Superior temporal gyrus (tissue), 1 donor: ENCODE data around the gene CDR2L.
"Not testable (repeated sequence)": the region's sequence is repeated elsewhere in the genome, so short reads cannot be mapped to it uniquely, and the experiment has no call there.

Experiments used
- DNase-seq: peaks from one replicate; pipeline ENCODE4 v3.0.0-alpha.2; 2016; ENCODE audit errors: extremely low spot score

CDR2L gene

DNA sequence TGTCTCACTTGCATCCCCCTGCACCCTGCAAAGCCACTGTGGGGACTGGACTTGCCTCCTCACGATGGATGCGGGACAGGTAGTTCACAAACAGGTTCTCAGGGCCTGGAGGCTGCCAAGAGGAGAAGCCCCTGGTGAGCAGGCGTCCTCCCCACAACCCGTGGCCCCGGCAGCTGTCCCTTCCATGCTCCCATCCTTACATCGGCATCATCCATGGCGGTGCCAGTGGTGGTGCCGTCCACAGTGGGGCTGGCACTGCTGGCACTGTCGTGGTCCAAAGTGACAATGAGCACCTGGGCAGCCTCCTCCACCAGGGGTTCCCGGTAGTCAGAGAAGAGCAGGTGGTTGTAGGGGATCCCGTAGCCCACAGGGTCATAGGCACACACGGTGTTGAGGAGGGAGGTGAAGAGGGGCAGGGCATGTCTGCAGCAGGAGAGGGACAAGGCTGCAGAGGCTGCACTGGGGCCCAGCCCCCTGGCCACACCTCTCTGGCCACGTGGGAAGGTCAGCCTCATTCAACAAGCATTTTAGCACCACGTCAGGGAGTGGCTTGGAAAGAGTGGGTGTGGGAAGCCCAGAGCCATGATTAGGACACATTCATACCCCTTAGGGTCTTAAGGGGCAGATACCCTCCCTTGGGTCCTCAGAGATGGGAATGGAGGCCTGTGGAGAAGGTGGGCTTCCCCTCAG is 27.5 kb upstream of the CDR2L start:
- DNase-seq = no peak

DNA sequence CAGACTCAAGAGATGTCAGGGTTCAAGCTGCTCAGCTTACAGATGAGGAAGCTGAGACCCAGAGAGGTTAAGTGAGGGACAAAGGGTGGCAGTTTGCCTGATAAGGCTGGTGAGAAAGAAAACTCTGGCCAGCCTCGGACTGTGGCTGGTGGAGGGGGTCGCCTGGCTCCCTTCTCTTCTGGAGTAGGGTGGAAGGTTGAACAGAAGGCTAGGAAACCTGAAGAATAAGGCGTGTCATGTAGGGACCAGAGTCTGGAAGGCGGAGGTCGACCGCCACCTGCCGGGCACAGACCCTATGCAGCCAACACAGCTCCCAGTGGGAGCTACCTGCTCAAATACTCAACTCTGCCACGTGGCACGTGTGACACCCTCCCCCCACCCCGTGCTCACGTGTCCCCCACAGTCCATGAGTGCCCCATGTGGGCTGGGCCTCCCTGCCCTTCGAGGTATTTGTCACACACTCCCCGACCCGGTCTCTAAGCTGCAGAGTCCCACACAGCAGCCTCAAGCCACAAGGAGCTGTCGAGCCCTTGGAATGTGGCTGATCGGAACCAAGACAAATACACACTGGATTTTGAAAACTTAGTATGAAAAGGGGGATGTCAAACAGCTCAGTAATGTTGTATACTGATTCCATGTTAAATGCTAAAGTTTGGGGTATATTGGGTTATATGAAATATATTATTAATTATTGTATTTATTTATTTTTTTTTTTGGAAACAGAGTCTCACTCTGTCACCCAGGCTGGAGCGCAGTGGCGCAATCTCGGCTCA is 26.7 kb upstream of the CDR2L start:
- DNase-seq = no peak

DNA sequence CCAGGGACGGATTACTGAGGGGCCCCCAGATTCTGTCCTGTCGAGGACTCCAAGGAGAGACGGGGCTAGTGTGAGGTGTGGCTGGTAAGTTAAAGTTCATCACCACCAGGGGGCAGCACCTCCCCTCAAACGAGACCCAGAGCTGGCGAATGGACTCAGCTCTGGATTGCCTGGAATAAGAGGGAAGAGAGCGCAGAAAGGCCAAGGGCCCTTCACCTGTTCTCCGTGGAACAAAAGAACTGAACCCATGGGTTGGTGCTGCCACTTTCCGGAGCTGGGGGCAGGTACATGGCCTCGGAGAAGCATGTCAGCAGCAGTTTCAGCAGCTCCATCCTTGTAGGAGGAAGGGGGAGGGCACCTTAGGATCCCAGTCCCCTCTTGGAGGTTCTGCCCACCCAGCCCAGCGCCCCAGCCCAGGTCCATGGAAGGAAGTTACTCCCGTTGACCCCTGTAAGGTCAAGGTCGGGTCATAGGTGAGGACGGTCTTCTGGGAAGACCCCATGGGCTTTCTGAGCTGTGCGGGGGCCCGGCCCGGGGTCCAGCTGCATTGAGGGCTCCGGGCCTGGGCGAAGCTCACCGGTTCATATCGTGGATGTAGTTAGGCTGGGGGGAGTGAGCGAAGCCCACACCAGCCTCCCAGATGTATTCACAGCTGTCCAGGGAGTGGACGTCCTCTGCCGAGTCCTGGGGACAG is 25.6 kb upstream of the CDR2L start:
- peak; percentile 95 for DNase-seq

DNA sequence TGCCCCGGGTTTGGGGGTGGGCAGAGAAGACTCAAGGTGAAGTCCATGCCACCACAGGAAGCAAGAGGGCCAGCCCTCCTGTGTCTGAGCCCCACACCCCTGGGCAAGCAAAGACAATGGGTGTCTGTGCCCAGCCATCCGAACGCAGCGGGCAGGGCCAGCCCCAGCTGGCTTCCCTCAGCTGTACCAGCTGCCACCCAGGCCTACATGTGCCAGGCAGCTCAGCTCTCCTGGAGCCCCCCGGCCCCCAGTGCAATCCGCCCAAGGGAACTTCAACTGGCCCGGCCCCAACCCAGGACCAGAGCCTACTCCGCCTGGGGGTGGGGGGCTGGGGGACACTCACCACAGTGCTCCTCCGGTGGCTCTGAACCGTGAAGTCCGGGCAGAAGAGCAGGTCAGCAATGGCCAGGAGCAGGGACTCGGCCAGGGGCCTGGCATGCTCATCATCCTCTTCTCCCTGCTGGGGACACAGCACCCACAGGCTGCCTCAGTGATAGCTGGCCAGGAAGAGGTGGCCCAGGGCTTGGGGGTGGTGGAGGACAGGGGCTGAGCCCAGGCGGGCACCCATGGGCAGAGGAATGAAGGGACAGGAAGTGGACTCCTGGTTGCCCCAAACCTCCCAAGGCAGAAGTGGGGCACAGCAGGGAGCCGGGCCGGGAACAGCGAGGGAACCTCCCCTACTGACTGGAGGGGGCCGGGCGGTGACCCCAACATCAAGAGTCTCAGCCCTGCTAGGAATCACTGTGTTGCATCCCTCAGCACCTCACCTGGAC is 24.6 kb upstream of the CDR2L start:
- DNase-seq = peak; percentile 82

- no peak for DNase-seq
Measured at GRCh38 chr17:74963656-74964055, 23.8 kb upstream of the CDR2L start.

- no peak for DNase-seq
Measured at GRCh38 chr17:74964246-74964761, 23.1 kb upstream of the CDR2L start.

DNA sequence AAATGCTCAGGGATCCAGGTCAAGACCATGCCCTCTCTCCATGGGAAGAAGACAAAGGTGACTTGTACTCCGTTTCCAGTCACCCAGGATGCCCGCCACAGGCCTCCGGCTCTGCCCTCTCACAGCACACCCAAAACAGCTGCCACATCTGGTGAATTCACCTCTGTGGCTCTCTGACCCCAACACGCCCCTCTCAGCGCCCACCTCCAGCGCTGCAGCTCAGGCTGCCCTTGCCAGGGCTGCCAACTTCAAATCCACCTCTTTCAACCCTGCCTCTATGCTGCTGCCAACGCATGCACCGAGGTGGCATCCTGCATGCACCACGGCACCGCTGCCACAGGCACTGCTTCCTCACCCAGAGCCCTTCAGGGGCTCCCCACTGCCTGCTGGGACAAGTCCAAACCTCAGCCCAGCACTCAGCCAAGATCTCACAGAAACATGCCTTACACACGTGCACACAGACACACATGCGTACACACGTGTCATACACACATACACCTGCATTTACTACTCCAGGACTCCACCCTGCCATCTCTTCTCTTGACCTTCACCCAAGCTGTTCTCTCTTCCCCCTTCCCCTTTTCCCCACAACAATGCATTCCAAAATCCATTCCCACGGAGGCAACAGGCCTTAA is 22.3 kb upstream of the CDR2L start:
- no peak for DNase-seq

DNA sequence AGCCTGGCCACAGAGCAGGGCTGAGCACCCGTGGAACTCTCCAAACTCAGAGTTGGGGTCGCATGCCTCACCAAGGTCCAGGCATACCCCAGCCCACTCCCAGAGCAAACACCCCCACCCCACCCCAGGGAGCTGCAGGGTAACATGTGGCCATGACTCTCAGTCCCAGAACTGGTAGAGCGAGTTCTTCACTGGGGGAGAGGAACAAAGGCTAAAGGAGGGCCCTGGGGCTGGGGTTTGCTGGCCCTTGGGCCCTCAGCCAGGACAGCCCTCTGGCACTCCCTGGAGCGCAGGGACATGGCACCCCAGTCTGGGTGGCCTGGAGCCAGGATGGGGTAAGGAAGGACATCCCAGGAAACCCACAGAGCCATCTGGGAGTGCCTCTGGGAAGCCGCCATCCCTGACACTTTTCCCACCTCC is 19.1 kb upstream of the CDR2L start:
- DNase-seq = no peak

DNA sequence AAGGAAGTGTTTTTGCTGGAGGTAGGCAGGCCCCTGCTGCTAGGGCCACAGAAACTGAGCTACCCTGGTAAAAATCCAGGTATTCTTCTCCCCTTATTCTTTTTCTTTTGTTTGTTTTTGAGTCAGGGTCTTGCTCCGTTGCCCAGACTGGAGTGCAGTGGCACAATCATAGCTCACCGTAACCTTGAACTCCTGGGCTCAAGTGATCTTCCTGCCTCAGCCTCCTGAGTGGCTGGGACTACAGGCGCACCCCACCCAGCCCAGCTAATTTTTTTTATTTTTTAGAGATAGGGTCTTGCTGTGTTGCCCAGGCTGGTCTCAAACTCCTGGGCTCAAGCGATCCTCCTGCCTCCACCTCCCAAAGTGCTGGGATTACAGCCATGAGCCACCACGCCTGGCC is 17.9 kb upstream of the CDR2L start:
- DNase-seq = not testable (repeated sequence)

- DNase-seq = no peak
Measured at GRCh38 chr17:74970395-74970794, 17.0 kb upstream of the CDR2L start.

- no peak for DNase-seq
Measured at GRCh38 chr17:74971069-74971841, 16.2 kb upstream of the CDR2L start.

DNA sequence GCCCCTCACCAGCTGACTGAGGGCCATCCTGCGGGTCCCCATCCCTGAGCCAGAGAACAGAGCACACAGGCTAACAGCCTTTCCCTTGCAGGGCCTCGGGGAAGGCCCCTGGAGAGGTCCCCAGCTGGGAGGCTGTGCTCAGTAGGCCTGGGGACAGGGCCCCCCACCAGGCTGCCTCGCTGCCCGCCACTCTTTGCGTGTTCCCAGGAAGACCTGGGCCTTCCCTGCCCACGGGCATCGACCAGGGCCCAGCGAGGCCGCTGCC is 15.7 kb upstream of the CDR2L start:
- DNase-seq = no peak

- DNase-seq = peak; percentile 56
Measured at GRCh38 chr17:74972107-74972972, 15.1 kb upstream of the CDR2L start, which contains the start of gene HID1. TSS of gene HID1 (minus strand) at chr17:74972759. CDS start at chr17:74972656, 103 bp downstream.

- no peak for DNase-seq
Measured at GRCh38 chr17:74972973-74973328, 14.5 kb upstream of the CDR2L start.

GRCh38 chr17:74975943-74976342 is 11.5 kb upstream of the CDR2L start:
- no peak for DNase-seq

DNA sequence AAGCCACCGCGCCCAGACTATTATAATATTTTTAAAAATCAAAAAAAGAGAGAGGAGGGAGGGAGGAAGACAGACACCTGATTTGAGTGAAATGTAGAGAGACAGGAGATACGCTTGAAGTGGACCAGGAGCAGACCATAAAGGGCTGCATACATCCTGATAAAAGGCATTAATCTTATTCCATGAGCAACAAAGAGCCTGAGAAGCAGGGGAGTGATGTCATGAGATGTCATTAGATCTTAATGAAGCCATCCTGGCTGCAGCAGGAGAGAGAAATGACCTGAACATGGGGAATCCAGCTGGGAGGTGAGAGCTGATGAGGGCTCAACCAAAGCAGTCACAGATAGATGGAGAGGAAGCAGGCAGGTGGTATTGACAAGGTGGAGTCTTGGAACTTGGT is 9.6 kb upstream of the CDR2L start:
- DNase-seq = no peak

- DNase-seq = no peak
Measured at GRCh38 chr17:74978240-74978639, 9.2 kb upstream of the CDR2L start.

DNA sequence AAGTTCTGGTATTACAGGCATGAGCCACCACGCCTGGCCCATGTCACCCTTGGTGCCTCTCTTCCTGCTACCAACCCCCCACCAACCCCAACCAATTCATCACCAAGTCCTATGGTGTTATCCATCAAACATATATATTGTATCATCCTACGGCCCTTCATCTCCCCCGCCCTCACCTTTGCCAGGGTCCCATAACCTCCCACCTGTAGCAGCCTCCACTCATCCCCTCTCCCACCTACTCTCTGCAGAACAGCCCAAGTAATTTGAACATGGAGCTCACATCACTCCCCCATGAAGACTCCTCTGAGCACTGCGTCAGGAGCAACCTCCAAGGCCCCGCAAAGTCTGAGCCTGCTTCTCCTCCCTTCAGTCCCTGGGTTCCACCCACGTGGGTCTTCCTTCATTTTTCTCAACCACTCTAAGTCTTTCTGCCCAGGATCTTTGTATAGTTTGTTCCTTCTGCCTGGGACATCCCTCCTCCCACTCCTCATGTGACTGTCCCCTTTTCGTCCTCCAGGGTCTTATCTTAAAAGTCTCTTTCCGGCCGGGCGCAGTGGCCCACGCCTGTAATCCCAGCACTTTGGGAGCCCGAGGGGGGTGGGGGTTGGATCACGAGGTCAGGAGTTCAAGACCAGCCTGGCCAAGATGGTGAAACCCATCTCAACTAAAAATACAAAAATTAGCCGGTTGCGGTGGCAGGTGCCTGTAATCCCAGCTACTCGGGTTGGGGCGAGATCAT is 7.9 kb upstream of the CDR2L start:
- DNase-seq = no peak
